Mammary epithelial cell (primary cell): ENCODE results near the gene CDK11B.

ENCODE experiments used
- CTCF ChIP-seq, 2 donors: IDR thresholded peaks in 1 of 2; conservative IDR thresholded peaks in 1 of 2; 2 replicates each; pipeline ENCODE4 v1.5.1; 2011 to 2012; ENCODE audit warnings: inconsistent platforms in 2 of 2, low read length in 2 of 2, mild to moderate bottlenecking in 2 of 2, control low read depth in 1 of 2, low read depth in 1 of 2; ENCODE audit not compliant: insufficient read depth in 1 of 2; ENCODE audit errors: extremely low read depth in 1 of 2
- EZH2 ChIP-seq: IDR thresholded peaks from 2 replicates; pipeline ENCODE4 v1.6.1; 2012; ENCODE audit warnings: low read length, inconsistent platforms, borderline replicate concordance

GRCh38 chr1:1620433-1621139, 38.2 kb downstream of the CDK11B start:
- TF ChIP-seq EZH2 (no peak), CTCF (conservative IDR thresholded peaks at IDR 0.05 in 1 of 2, IDR thresholded peaks at IDR 0.05 in 1 of 2; ENCODE audit: extremely low read depth in 1 of 2, insufficient read depth in 1 of 2, low read depth in 1 of 2, low read length in 2 of 2) (no peak)
